Lung (tissue), 12 donors: ENCODE results near the gene INAFM1. TPM values are rescaled to one million over a fixed set of nuclear protein-coding genes. Genes with fewer than 3 reads are reported as not detected.
"Not testable (repeated sequence)": the region's sequence is repeated elsewhere in the genome, so short reads cannot be mapped to it uniquely, and the experiment has no call there.

Experiments
- ATAC-seq: fragments of 200-7000 bp; cut with Tn5 transposase; one replicate; pipeline ENCODE4 v1.9.1; 2020; ENCODE audit warnings: moderate number of reproducible peaks; ENCODE audit not compliant: insufficient read depth, low FRiP score
- DNase-seq, 3 donors: peaks; one replicate each; pipeline ENCODE4 v3.0.0-alpha.2; 2013 to 2017
- H3K27ac ChIP-seq, 2 donors: one replicate each; pipeline ENCODE4 v1.5.1; 2013; ENCODE audit warnings: mild to moderate bottlenecking in 2 of 2, moderate library complexity in 2 of 2, control low read depth in 1 of 2, inconsistent platforms in 1 of 2, low read depth in 1 of 2, low read length in 1 of 2
- H3K27me3 ChIP-seq, 3 donors: one replicate each; pipeline ENCODE4 v1.5.1; 2013; ENCODE audit warnings: low read length in 2 of 3; ENCODE audit not compliant: control insufficient read depth in 3 of 3, insufficient read depth in 3 of 3
- H3K36me3 ChIP-seq, 4 donors: one replicate each; pipeline ENCODE4 v1.5.1; 2013; ENCODE audit warnings: low read length in 4 of 4, mild to moderate bottlenecking in 1 of 4, moderate library complexity in 1 of 4; ENCODE audit not compliant: control insufficient read depth in 4 of 4, insufficient read depth in 4 of 4
- H3K4me1 ChIP-seq, 5 donors: one replicate each; pipeline ENCODE4 v1.5.1; 2013; ENCODE audit warnings: low read length in 5 of 5, mild to moderate bottlenecking in 2 of 5, moderate library complexity in 1 of 5; ENCODE audit not compliant: control insufficient read depth in 5 of 5, insufficient read depth in 5 of 5
- H3K4me3 ChIP-seq: one replicate; pipeline ENCODE4 v1.5.1; 2013; ENCODE audit warnings: mild to moderate bottlenecking, control low read depth, moderate library complexity
- H3K9ac ChIP-seq, 2 donors: one replicate each; pipeline ENCODE4 v1.5.1; 2013; ENCODE audit warnings: low read length in 2 of 2, control low read depth in 1 of 2; ENCODE audit not compliant: insufficient read depth in 1 of 2
- H3K9me3 ChIP-seq, 4 donors: one replicate each; pipeline ENCODE4 v1.5.1; 2013; ENCODE audit warnings: low read length in 3 of 4, mild to moderate bottlenecking in 1 of 4, moderate library complexity in 1 of 4; ENCODE audit not compliant: control insufficient read depth in 4 of 4, insufficient read depth in 3 of 4
- CTCF ChIP-seq: IDR thresholded peaks from 2 replicates; pipeline ENCODE4 v1.5.1; 2012; ENCODE audit warnings: mild to moderate bottlenecking; ENCODE audit errors: control extremely low read depth, extremely low read depth
- WGBS, 2 donors: extraction: QIAGEN DNeasy Blood & Tissue Kit; methylation state at CpG; one replicate each; pipeline ENCODE4 v1.1.7; 2013; 5-methylcytosine and 5-hydroxymethylcytosine counted together
- polyA plus RNA-seq, 2 donors: library from polyadenylated mRNA; stranded (reverse); fragments of 200-250 nt; gene quantifications; one replicate each; pipeline ENCODE4 v1.2.1, GENCODE V29; 2013
- total RNA-seq, 2 donors: library from RNA; depleted of rRNA in 1 of 2; stranded (reverse); fragments of >200 nt in 1 of 2; gene quantifications; one replicate each; pipeline ENCODE4 v1.2.1, GENCODE V29; 2014 to 2021
- donor health status: control.
- donor health status: control.
- donor health status: Bipolar disorder and iron deficiency.
- donor health status: healthy.
- donor health status: DM: yes; HTN: yes; CAD: no.

The INAFM1 gene
- total and polyA plus RNA-seq, 4 donors: 2.4 to 33.5 (median 12.1) TPM

- no peak overlapping the region for H3K4me3 ChIP-seq
Observed at GRCh38 chr19:47275791-47276461, 1.2 kb downstream of the INAFM1 start.

GRCh38 chr19:47276513-47276912, 1.8 kb downstream of the INAFM1 start:
- H3K27ac ChIP-seq: peak overlapping the region in 1 of 2 donors; percentile 78

More at GRCh38 chr19:47275791-47276461, 1.2 kb downstream of the INAFM1 start:
- peak overlapping the region in 1 of 2 donors; percentile 78 for H3K27ac ChIP-seq
- H3K4me1 ChIP-seq: peaks cover 3 to 21% (median 15%) of the 10 kb centered on the region in 5 donors
- TF ChIP-seq CTCF: no peak
- 69 to 85% methylated on average over 13 of the region's 13 CpGs for WGBS, 2 donors
- peaks cover 0 to 8% (median 2%) of the 10 kb centered on the region in 4 donors for H3K36me3 ChIP-seq
- H3K9me3 ChIP-seq: no peaks in the 10 kb centered on the region
- DNase-seq (peak in 1 of 3 donors; percentile 33), ATAC-seq (no peak)
- no peaks in the 10 kb centered on the region for H3K27me3 ChIP-seq
- H3K9ac ChIP-seq: peak overlapping the region in 1 of 2 donors; percentile 7

GRCh38 chr19:47280183-47280797, 5.6 kb downstream of the INAFM1 start:
- no peaks in the 10 kb centered on the region for H3K27me3 ChIP-seq
- 88% methylated on average over 13 of the region's 13 CpGs for WGBS, 2 donors
- no peak for ATAC-seq
- peaks cover 3 to 10% (median 5%) of the 10 kb centered on the region in 5 donors for H3K4me1 ChIP-seq
- no peak for DNase-seq
- no peak for TF ChIP-seq CTCF
- no peaks in the 10 kb centered on the region for H3K9me3 ChIP-seq
- H3K27ac ChIP-seq: no peak overlapping the region
- no peak overlapping the region for H3K9ac ChIP-seq
- no peak overlapping the region for H3K4me3 ChIP-seq
- no peaks in the 10 kb centered on the region for H3K36me3 ChIP-seq

More at GRCh38 chr19:47276513-47276912, 1.8 kb downstream of the INAFM1 start:
- not testable (repeated sequence) for H3K9ac ChIP-seq, H3K36me3 ChIP-seq, DNase-seq, H3K4me3 ChIP-seq, H3K9me3 ChIP-seq, ATAC-seq, H3K27me3 ChIP-seq
- peaks cover 3 to 21% (median 15%) of the 10 kb centered on the region in 5 donors for H3K4me1 ChIP-seq
- WGBS, 2 donors: 92 to 98% methylated on average over 3 of the region's 3 CpGs

- Histone ChIP-seq H3K36me3 (no peaks in the 10 kb centered on the region), H3K9me3 (no peaks in the 10 kb centered on the region), H3K9ac (no peak overlapping the region), H3K4me1 (no peaks in the 10 kb centered on the region), H3K4me3 (no peak overlapping the region), H3K27me3 (no peaks in the 10 kb centered on the region), H3K27ac (no peak overlapping the region)
- DNase-seq: no peak
- no peak for TF ChIP-seq CTCF
- WGBS, 2 donors: 72 to 75% methylated on average over 10 of the region's 10 CpGs
- no peak for ATAC-seq
Observed at GRCh38 chr19:47283405-47284059, 8.8 kb downstream of the INAFM1 start.
